HUES48 (cell line): ENCODE results near the gene HSD3B2.

Experiments
- H3K27ac ChIP-seq: one replicate; pipeline ENCODE4 v1.7.0; 2013; ENCODE audit warnings: low read depth, low read length, inconsistent platforms
- H3K27me3 ChIP-seq: 2 replicates; pipeline ENCODE4 v1.6.1; 2013; ENCODE audit warnings: mild to moderate bottlenecking, low read length; ENCODE audit not compliant: control insufficient read depth, insufficient read depth
- H3K36me3 ChIP-seq: 2 replicates; pipeline ENCODE4 v1.6.1; 2013; ENCODE audit warnings: low read length; ENCODE audit not compliant: control insufficient read depth, insufficient read depth
- H3K4me1 ChIP-seq: 2 replicates; pipeline ENCODE4 v1.6.1; 2013; ENCODE audit warnings: mild to moderate bottlenecking, low read length; ENCODE audit not compliant: control insufficient read depth, insufficient read depth
- H3K4me3 ChIP-seq: 2 replicates; pipeline ENCODE4 v1.5.1; 2013; ENCODE audit warnings: mild to moderate bottlenecking, low read depth, low read length
- H3K9ac ChIP-seq: 2 replicates; pipeline ENCODE4 v1.6.1; 2013; ENCODE audit warnings: mild to moderate bottlenecking, low read depth, low read length, moderate library complexity
- H3K9me3 ChIP-seq: 2 replicates; pipeline ENCODE4 v1.6.1; 2013; ENCODE audit warnings: low read length; ENCODE audit not compliant: control insufficient read depth, insufficient read depth

HSD3B2 gene

DNA sequence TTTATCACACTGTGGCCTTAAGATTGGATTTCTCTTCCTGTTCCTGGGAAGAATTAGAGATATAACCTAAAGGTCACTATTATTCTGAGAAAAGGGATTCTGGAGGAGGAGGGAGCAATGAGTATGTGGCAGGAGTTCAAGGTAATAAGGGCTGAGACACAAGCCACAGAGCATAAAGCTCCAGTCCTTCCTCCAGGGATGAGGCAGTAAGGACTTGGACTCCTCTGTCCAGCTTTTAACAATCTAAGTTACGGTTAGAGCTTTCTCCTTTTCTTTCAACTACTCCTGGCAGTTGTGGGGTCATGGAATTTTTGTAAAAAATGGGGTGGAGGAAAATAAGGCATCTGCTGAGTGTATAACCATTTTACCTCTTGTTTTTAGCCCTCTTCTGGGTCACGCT lies at the start of gene HSD3B2:
Gene HSD3B2 (plus strand): TSS at position 201 of the 400 bp plus-strand sequence. CDS start 270 bp downstream, outside the sequence.
- Histone ChIP-seq H3K27ac (no peak within 1 kb of the TSS), H3K36me3 (no peaks in the 10 kb centered on the region), H3K4me3 (no peak within 1 kb of the TSS), H3K9ac (no peak within 1 kb of the TSS), H3K4me1 (no peaks in the 10 kb centered on the region), H3K27me3 (no peaks in the 10 kb centered on the region), H3K9me3 (no peaks in the 10 kb centered on the region)

DNA sequence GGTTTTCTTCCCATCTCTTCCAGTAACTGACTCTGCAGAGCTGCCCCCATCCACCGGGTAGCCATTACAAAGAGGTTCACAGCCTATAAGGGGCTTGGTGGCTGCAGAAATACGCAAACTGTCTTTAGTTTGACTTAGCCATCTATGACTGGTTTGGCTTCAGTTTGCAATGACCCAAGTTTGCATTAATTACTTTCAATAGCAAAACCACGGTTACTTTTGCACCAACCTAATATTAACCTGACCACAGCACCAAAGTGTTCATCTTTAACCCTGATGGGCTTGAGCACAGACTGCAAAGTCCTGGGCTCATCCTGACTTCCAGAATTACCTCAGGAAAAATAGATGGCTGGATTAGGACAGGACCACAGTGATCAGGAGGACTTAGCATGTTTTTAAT lies 48.5 kb upstream of the HSD3B2 start:
- no peak overlapping the region for H3K4me3 ChIP-seq
- no peaks in the 10 kb centered on the region for H3K27me3 ChIP-seq
- no peak overlapping the region for H3K27ac ChIP-seq
- H3K4me1 ChIP-seq = peaks cover 3% of the 10 kb centered on the region; the same call in 1 of the 2 replicates
- no peaks in the 10 kb centered on the region for H3K36me3 ChIP-seq
- no peaks in the 10 kb centered on the region for H3K9me3 ChIP-seq
- H3K9ac ChIP-seq = no peak overlapping the region

DNA sequence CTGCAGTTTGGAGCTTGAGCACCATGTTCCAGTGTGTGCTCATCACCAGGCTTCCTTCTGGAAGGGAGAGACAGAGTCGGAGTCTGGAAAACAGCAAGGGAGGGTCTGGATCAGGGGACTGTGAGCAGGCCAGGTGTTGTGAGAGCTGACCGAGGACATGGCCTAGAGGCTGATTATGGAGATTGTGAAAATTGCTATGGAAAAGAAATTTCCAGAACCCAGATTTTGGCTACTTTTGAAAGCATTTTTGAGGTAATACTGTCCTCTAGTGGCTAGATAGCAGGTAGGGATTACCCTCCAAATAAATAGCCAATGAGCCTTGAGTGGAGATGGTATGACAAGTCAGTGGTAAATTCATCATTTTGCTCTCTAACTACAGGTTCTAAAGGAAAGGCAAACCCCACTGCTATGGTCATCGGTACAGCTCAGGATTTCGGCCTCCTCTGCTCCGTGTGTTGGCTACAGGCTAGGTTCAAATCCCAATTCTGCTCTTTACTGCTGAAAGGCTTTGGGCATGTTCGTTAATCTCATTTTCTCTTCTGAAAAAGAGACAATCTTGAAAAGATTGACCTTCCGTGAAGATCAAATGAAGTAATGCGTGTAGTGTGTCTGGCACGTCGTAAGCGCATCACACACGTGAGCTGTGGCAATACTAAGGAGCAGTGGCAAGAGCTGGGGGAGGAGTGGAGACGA lies 47.4 kb upstream of the HSD3B2 start:
- Histone ChIP-seq H3K27ac (no peak overlapping the region), H3K4me3 (no peak overlapping the region), H3K4me1 (peaks cover 13% of the 10 kb centered on the region), H3K27me3 (no peaks in the 10 kb centered on the region), H3K9me3 (no peaks in the 10 kb centered on the region), H3K9ac (no peak overlapping the region), H3K36me3 (no peaks in the 10 kb centered on the region)

DNA sequence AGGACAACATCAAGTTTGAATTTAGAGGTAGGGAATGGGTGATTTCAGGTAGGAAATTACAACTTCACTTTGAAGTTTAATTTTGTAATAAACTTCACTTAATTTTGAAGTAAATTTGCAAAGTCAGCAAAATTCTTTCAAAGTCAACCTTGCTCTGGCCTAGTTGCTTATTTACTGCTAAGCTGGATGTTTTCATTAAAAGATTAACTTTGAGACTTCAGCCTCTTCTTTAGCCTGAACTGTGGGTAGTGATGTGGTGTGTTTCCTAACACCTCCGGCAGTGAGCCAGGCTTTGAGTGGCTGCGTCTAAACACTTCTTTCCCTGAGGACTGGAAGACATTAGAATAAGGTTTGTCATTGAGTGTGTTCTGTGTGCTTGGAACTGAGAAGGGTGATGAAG lies 46.4 kb upstream of the HSD3B2 start, which contains the start of gene HAO2:
Gene HAO2 (plus strand): TSS at position 232 of the 400 bp plus-strand sequence. CDS start 12,301 bp downstream, outside the sequence.
- H3K36me3 ChIP-seq = no peaks in the 10 kb centered on the region
- no peak within 1 kb of the TSS for H3K27ac ChIP-seq
- H3K4me1 ChIP-seq = peaks cover 16% of the 10 kb centered on the region
- H3K9ac ChIP-seq = no peak within 1 kb of the TSS
- H3K4me3 ChIP-seq = no peak within 1 kb of the TSS
- no peaks in the 10 kb centered on the region for H3K9me3 ChIP-seq
- no peaks in the 10 kb centered on the region for H3K27me3 ChIP-seq

DNA sequence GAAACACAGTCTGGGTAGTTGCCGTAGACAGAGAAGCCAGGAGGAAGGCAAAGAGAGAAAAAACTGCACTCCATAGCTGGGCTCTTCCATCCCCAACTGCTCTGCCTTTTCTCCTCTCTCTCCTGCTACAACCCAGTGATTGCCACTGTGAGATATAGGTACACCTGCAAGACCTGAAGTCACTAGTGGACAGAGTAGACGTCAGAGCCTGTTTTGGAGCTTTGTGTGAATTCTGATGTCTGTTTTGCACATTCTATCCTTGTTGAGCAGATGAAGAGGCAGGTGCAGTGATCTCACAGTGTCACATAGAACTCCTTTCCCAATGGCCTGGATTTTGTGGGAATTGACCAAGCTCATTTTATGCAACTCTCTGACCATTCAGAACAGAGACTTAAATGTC lies 44.2 kb upstream of the HSD3B2 start:
- no peak overlapping the region for H3K9ac ChIP-seq
- H3K4me3 ChIP-seq = no peak overlapping the region
- no peaks in the 10 kb centered on the region for H3K36me3 ChIP-seq
- no peaks in the 10 kb centered on the region for H3K9me3 ChIP-seq
- H3K27me3 ChIP-seq = no peaks in the 10 kb centered on the region
- no peak overlapping the region for H3K27ac ChIP-seq
- H3K4me1 ChIP-seq = peaks cover 16% of the 10 kb centered on the region

DNA sequence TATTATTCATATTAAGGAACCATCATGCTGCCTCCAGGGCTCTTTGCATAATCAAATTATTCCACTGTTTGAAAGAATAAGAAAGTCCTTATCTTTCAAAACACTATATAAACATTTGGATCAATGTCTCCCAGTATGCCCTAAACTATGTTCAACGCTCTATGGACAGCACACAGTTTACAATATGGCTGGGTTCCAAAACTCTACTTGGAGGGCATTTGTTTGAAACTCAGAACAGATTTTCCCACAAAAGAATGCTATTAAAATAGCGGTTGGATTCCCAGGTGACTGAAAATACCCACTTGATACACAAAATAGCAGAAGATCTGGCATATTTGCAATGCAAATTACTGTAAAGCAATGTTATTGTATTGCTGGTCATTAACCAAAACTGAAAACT lies 43.1 kb upstream of the HSD3B2 start:
- Histone ChIP-seq H3K4me3 (no peak overlapping the region), H3K36me3 (no peaks in the 10 kb centered on the region), H3K9ac (no peak overlapping the region), H3K27me3 (no peaks in the 10 kb centered on the region), H3K9me3 (no peaks in the 10 kb centered on the region), H3K27ac (no peak overlapping the region), H3K4me1 (peaks cover 16% of the 10 kb centered on the region)

DNA sequence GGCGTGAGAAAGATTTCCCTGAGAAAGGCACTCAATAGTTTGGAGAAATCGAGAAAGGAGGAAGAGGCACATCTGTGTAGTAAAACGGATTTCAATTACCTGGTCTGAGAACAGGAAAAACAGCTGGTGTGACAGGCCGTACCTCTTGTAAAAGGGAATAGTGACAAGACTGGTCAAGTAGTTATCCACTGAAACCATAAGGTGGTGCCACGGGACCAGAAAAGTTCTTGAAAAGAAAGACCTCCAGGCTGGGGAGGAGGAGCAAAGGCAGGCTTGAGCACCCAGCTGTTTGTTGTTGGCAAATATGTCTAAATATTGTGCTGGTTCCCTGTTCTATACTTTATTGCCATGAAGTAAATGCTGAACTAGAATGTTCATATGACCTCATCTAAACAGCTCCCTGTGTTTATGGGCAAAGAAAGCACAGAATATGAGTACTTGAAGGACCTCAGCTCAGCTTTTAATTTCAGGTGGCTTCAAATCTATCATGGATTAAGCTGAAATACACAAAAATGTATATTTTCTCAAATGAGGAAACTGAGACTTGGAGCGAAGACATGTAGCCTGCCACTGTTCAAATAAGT lies 42.4 kb upstream of the HSD3B2 start:
- Histone ChIP-seq H3K27me3 (no peaks in the 10 kb centered on the region), H3K36me3 (no peaks in the 10 kb centered on the region), H3K27ac (no peak overlapping the region), H3K4me1 (peaks cover 16% of the 10 kb centered on the region), H3K9me3 (no peaks in the 10 kb centered on the region), H3K9ac (no peak overlapping the region), H3K4me3 (no peak overlapping the region)

DNA sequence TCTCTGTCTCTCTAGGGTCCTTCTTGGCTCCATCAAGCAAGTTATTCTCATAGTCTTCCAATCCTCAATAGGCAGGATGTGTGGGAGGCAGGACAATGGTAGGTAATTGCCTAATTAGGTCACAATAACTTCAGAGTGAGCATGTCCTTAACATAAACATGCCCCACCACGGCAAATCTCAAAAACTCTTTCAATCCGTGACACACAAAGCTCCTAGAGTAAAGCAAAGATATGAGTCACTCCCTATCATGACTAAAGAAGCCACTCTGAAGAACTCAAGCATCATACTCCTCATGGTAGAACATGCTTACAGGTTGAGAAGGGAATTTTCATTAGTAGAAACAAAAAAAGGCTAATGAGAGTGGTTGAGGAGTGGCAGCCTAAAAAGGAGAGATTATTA lies 41.5 kb upstream of the HSD3B2 start:
- H3K9ac ChIP-seq = no peak overlapping the region
- no peak overlapping the region for H3K27ac ChIP-seq
- H3K27me3 ChIP-seq = no peaks in the 10 kb centered on the region
- H3K36me3 ChIP-seq = no peaks in the 10 kb centered on the region
- H3K4me1 ChIP-seq = peaks cover 16% of the 10 kb centered on the region
- no peak overlapping the region for H3K4me3 ChIP-seq
- H3K9me3 ChIP-seq = no peaks in the 10 kb centered on the region

DNA sequence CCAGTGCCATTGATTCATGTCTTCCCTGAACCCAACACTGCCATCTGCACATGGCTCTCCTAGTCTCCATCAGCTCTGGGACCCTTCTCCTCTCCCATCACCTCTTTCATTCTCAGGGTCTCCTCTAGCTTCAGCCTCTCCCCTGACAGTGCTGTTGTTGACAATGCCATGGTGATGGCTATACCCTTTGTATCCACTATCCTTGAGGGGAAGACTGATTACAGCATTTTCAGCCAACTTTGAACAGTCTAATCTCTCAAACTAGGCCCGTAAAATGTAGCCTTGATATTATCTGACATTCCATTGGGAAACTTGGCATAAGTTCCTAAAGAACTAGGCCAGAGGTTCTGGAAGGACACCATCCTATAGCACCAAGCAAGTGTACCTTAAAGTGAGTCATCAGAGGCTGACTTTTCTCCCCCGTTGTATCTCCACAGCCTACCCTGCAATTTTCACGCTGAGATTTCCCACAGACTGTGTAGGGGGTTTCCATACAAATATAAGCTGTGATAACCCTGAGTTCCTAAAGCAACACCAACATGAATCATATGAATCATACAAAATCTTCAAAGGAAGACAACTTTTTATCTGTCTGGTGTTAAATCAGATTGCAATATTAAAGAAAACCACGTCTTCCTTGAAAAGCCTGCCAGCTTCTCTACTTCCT lies 40.6 kb upstream of the HSD3B2 start:
- no peaks in the 10 kb centered on the region for H3K9me3 ChIP-seq
- no peak overlapping the region for H3K27ac ChIP-seq
- no peak overlapping the region for H3K9ac ChIP-seq
- H3K36me3 ChIP-seq = no peaks in the 10 kb centered on the region
- H3K27me3 ChIP-seq = no peaks in the 10 kb centered on the region
- H3K4me1 ChIP-seq = peaks cover 16% of the 10 kb centered on the region
- H3K4me3 ChIP-seq = no peak overlapping the region

DNA sequence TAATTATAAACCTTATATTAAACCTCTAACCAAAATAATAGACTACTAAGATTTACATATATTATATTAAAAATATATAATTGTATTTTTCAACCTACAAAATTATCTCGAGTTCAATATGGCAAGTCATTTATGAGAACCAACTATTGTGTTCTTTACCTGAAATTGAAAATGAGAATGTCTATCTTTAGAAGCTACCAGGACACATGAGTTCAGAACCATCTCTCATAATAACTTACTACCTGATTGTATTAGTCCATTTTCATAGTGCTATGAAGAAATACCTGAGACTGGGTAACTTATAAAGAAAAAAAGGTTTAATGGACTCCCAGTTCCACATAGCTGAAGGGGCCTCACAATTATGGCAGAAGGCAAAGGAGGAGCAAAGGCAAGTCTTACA lies 39.6 kb upstream of the HSD3B2 start:
- Histone ChIP-seq H3K36me3 (no peaks in the 10 kb centered on the region), H3K4me3 (no peak overlapping the region), H3K27ac (no peak overlapping the region), H3K9ac (no peak overlapping the region), H3K9me3 (no peaks in the 10 kb centered on the region), H3K4me1 (peaks cover 16% of the 10 kb centered on the region), H3K27me3 (no peaks in the 10 kb centered on the region)

DNA sequence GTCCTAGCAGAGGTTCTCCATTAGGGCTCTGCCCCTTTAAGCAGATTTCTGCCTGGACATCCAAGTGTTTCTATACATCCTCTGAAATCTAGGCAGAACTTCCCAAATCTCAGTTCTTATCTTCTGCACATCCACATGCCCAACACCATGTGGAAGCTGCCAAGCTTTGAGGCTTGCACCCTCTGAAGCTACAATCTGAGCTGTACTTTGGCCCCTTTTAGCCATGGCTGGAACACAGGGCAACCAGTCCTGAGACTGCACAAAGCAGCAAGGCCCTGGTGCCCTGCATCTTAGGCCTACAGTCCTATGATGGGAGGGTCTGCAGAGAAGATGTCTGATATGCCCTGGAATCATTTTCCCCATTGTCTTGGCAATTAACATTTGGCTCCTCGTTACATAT lies 38.4 kb upstream of the HSD3B2 start:
- Histone ChIP-seq H3K27ac (no peak overlapping the region), H3K9me3 (no peaks in the 10 kb centered on the region), H3K36me3 (no peaks in the 10 kb centered on the region), H3K27me3 (no peaks in the 10 kb centered on the region), H3K9ac (no peak overlapping the region), H3K4me1 (peaks cover 16% of the 10 kb centered on the region), H3K4me3 (no peak overlapping the region)
